GM10248 (cell line): ENCODE measurements around the gene NR4A3.
A peak's percentile ranks its signal among the peaks of the same experiment; 100 is the strongest.

Source experiments
- CTCF ChIA-PET: fragments of 300-600 bp; sonication (Branson Sonifier 250); formaldehyde crosslinking; extraction: SDS; loops from one replicate; lab custom pipeline; 2021; ENCODE audit warnings: antibody characterized with exemption; lab: Yijun Ruan, JAX
- POLR2A ChIA-PET: fragments of 350-650 bp; sonication (Branson Sonifier 250); formaldehyde crosslinking; extraction: SDS; loops from one replicate; lab custom pipeline; 2020; ENCODE audit warnings: antibody characterized with exemption; lab: Yijun Ruan, JAX
- DNase-seq: peaks from one replicate; pipeline ENCODE4 v3.0.0; 2012; ENCODE audit errors: extremely low spot score
- CTCF ChIP-seq: IDR thresholded peaks from 2 replicates; pipeline ENCODE4 v1.5.1; 2012; ENCODE audit warnings: mild to moderate bottlenecking, low read depth; ENCODE audit errors: extremely low read depth, missing control alignments, control extremely low read depth

Gene NR4A3

GRCh38 chr9:99819123-99819855 is 2.4 kb upstream of the NR4A3 start:
- POLR2A ChIA-PET, result interaction anchor here (0.5 to 0.8 kb wide), 3 partner anchors 10 to 138 kb away, joined by 4 read pairs; no protein-coding TSS in a partner anchor
- no peak for TF ChIP-seq CTCF
- peak; percentile 86 for DNase-seq
- CTCF ChIA-PET, result interaction anchor here (0.7 to 1.3 kb wide), 7 partner anchors 8 to 637 kb away, joined by 3 to 5 read pairs (median 4); no protein-coding TSS in a partner anchor

GRCh38 chr9:99819856-99820684 is 1.6 kb upstream of the NR4A3 start:
- peak; percentile 15 for TF ChIP-seq CTCF
- ChIA-PET CTCF (interaction anchor here (0.7 to 2.2 kb wide), 9 partner anchors 9 to 637 kb away, joined by 3 to 10 read pairs (median 4); no protein-coding TSS in a partner anchor), POLR2A (interaction anchor here (0.5 to 0.6 kb wide), 2 partner anchors 138 to 637 kb away, joined by 4 to 6 read pairs; no protein-coding TSS in a partner anchor)
- DNase-seq, result peak; percentile 89

- CTCF ChIA-PET, result interaction anchor here (0.9 to 2.2 kb wide), 6 partner anchors 86 to 638 kb away, joined by 4 to 10 read pairs (median 4); partner anchors contain the start of gene STX17
- peak; percentile 52 for DNase-seq
- TF ChIP-seq CTCF, result no peak
- POLR2A ChIA-PET, result interaction anchor here (0.5 to 1.5 kb wide), 3 partner anchors 397 to 637 kb away, joined by 3 to 7 read pairs (median 6); partner anchors contain the start of genes ALG2 and SEC61B
Observed at GRCh38 chr9:99820685-99821395, 845 bp upstream of the NR4A3 start.

GRCh38 chr9:99822109-99822805 is 572 bp downstream of the NR4A3 start:
- TF ChIP-seq CTCF, result no peak
- ChIA-PET CTCF (interaction anchor here (0.9 to 2.2 kb wide), 3 partner anchors 22 to 638 kb away, joined by 3 to 7 read pairs (median 4); no protein-coding TSS in a partner anchor), POLR2A (interaction anchor here (1.0 to 1.5 kb wide), 2 partner anchors 559 to 600 kb away, joined by 4 to 7 read pairs; partner anchors contain the start of genes ALG2 and SEC61B)
- peak; percentile 41 for DNase-seq

- CTCF ChIA-PET, result interaction anchor here (0.9 kb wide), 2 partner anchors 19 to 22 kb away, joined by 3 read pairs; no protein-coding TSS in a partner anchor
- POLR2A ChIA-PET, result no interaction called here
- TF ChIP-seq CTCF, result no peak
Observed at GRCh38 chr9:99822806-99823591, 1.3 kb downstream of the NR4A3 start.

More at GRCh38 chr9:99822806-99823591, 1.3 kb downstream of the NR4A3 start:
- no peak for DNase-seq
